GM12891 (cell line): ENCODE data around the gene TSKS.

ENCODE experiments used
- POLR2A ChIP-seq: IDR thresholded peaks from 2 replicates; pipeline ENCODE4 v1.6.1; 2011; ENCODE audit warnings: low read depth, low read length, control low read depth
- TAF1 ChIP-seq: IDR thresholded peaks from 2 replicates; pipeline ENCODE4 v1.6.1; 2011; ENCODE audit warnings: low read depth, low read length, control low read depth

DNA sequence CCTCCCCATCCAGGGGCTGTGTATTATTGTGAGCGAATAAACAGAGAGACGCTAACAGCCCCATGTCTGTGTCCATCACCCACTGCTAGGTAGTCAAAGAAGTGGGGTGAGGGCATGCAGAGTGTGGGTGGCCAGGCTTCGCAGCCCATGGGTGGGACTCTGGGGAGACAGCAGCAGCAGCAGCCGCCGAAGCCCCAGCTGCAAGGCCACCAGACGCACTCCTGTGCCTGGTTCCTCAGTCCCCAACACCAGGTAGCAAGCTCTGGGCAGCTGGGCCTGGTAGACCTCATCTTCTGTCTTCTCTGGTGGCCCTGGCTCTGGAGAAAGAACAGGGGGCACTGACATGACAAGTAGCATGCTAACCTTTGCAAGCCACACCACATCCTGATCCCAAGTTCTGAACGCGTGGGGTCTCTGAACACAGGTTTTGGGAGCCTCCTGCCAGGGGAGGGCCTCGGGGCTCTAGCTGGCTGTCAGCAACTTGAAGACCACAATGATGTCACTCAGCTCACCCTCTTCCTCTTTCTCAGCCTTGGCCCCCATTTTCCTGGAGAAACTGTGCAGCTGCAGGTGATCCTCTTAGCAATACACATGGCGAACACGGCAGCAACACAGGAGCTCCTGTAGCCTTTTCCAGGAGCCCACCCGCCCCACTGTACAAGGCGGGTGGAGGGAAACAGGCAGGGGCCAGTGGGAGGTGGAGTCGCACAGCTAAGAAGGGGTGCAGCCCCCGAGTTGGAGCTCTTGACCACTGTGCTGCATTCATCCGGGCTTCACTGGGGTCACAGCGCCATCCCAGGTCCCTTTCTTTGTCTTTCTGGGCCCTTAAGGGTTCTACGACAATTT is 44.2 kb upstream of the TSKS start:
- TF ChIP-seq TAF1 (no peak), POLR2A (no peak)
